Right renal pelvis (tissue), 4 donors: Measurements from ENCODE around the gene NIPBL. TPM values are rescaled to one million over a fixed set of nuclear protein-coding genes. Genes with fewer than 3 reads are reported as not detected.
"Not testable (repeated sequence)": the region's sequence is repeated elsewhere in the genome, so short reads cannot be mapped to it uniquely, and the experiment has no call there.

Experiments used
- DNase-seq, 4 donors: peaks; one replicate each; pipeline ENCODE4 v3.0.0-alpha.2; 2013; ENCODE audit warnings: low read depth in 4 of 4, low spot score in 3 of 4, missing footprints in 1 of 4
- polyA plus RNA-seq, 4 donors: library from polyadenylated mRNA; unstranded; fragments of 120-200 nt; gene quantifications; one replicate each; pipeline ENCODE4 v1.2.1, GENCODE V29; 2013; ENCODE audit not compliant: insufficient read length in 4 of 4

NIPBL gene
- polyA plus RNA-seq, 4 donors = 60.3 to 76.4 (median 70.6) TPM

- no peak for DNase-seq
Measured at GRCh38 chr5:36900283-36900682, 23.7 kb downstream of the NIPBL start.

- DNase-seq = not testable (repeated sequence)
Measured at GRCh38 chr5:36901077-36901476, 24.5 kb downstream of the NIPBL start.

- no peak for DNase-seq
Measured at GRCh38 chr5:36901856-36902255, 25.3 kb downstream of the NIPBL start.

GRCh38 chr5:36902353-36902752 is 25.8 kb downstream of the NIPBL start:
- DNase-seq = no peak

GRCh38 chr5:36904677-36905076 is 28.1 kb downstream of the NIPBL start:
- DNase-seq = no peak

- DNase-seq = no peak
Measured at GRCh38 chr5:36908544-36909260, 32.1 kb downstream of the NIPBL start.

- DNase-seq = no peak
Measured at GRCh38 chr5:36915653-36916052, 39.1 kb downstream of the NIPBL start.

- DNase-seq = not testable (repeated sequence)
Measured at GRCh38 chr5:36916614-36917013, 40.0 kb downstream of the NIPBL start.

GRCh38 chr5:36917358-36917757 is 40.8 kb downstream of the NIPBL start:
- not testable (repeated sequence) for DNase-seq

- DNase-seq = no peak
Measured at GRCh38 chr5:36919238-36919637, 42.7 kb downstream of the NIPBL start.

- DNase-seq = no peak
Measured at GRCh38 chr5:36919650-36920049, 43.1 kb downstream of the NIPBL start.

- DNase-seq = no peak
Measured at GRCh38 chr5:36928947-36929346, 52.4 kb downstream of the NIPBL start.

GRCh38 chr5:36929438-36929837 is 52.9 kb downstream of the NIPBL start:
- no peak for DNase-seq

GRCh38 chr5:36932056-36932455 is 55.5 kb downstream of the NIPBL start:
- DNase-seq = no peak

- DNase-seq = no peak
Measured at GRCh38 chr5:36932699-36933098, 56.1 kb downstream of the NIPBL start.

- no peak for DNase-seq
Measured at GRCh38 chr5:36934740-36935356, 58.3 kb downstream of the NIPBL start.

GRCh38 chr5:36935805-36936204 is 59.2 kb downstream of the NIPBL start:
- DNase-seq = no peak

- DNase-seq = no peak
Measured at GRCh38 chr5:36936309-36936708, 59.7 kb downstream of the NIPBL start.

GRCh38 chr5:36938129-36938528 is 61.6 kb downstream of the NIPBL start:
- no peak for DNase-seq

GRCh38 chr5:36939969-36940858 is 63.6 kb downstream of the NIPBL start:
- no peak for DNase-seq

- no peak for DNase-seq
Measured at GRCh38 chr5:36943584-36943983, 67.0 kb downstream of the NIPBL start.
